H1 (cell line): ENCODE data around the gene SVOPL. TPM values are rescaled to one million over a fixed set of nuclear protein-coding genes. Genes with fewer than 3 reads are reported as not detected.

Source experiments
- CTCF ChIA-PET: fragments of 300-600 bp; sonication (Branson Sonifier 250); formaldehyde crosslinking; loops from one replicate; lab custom pipeline; 2021; ENCODE audit not compliant: partially characterized antibody; lab: Charles Lee
- POLR2A ChIA-PET: fragments of 300-600 bp; sonication (Branson Sonifier 250); formaldehyde crosslinking; loops from one replicate; lab custom pipeline; 2021; ENCODE audit warnings: inconsistent platforms; ENCODE audit not compliant: partially characterized antibody; lab: Charles Lee
- DNase-seq, 2 experiments: peaks; one replicate each; pipeline versions ENCODE4 v3.0.0 to v3.0.0-alpha.2; 2010 to 2022; ENCODE audit warnings: low spot score in 2 of 2, low read depth in 1 of 2, mixed read lengths in 1 of 2
- FAIRE-seq: peaks from 2 replicates; lab custom pipeline; 2011; peaks lifted over from hg19 to GRCh38; lab: Jason Lieb, UNC
- H2AFZ ChIP-seq: 2 replicates; pipeline ENCODE4 v1.8.1; 2012; ENCODE audit warnings: low read length, inconsistent platforms
- H2AK5ac ChIP-seq: 2 replicates; pipeline ENCODE4 v1.6.1; 2013; ENCODE audit warnings: low read depth, low read length
- H2BK120ac ChIP-seq: replicated peaks from 2 replicates; pipeline ENCODE3; 2013; ENCODE audit warnings: low read depth, low read length, inconsistent platforms
- H2BK12ac ChIP-seq: 2 replicates; pipeline ENCODE4 v1.6.1; 2013; ENCODE audit warnings: low read depth, low read length
- H2BK15ac ChIP-seq: 2 replicates; pipeline ENCODE4 v1.6.1; 2013; ENCODE audit warnings: low read length
- H2BK20ac ChIP-seq: 2 replicates; pipeline ENCODE4 v1.6.1; 2013; ENCODE audit warnings: low read length
- H2BK5ac ChIP-seq: 2 replicates; pipeline ENCODE4 v1.6.1; 2013; ENCODE audit warnings: low read depth, low read length
- H3K14ac ChIP-seq: 2 replicates; pipeline ENCODE4 v1.6.1; 2013; ENCODE audit warnings: inconsistent platforms; ENCODE audit not compliant: insufficient read length
- H3K18ac ChIP-seq: 2 replicates; pipeline ENCODE4 v1.6.1; 2013; ENCODE audit warnings: low read length; ENCODE audit errors: extremely low read depth
- H3K23ac ChIP-seq: 2 replicates; pipeline ENCODE4 v1.6.1; 2013; ENCODE audit warnings: inconsistent platforms; ENCODE audit not compliant: insufficient read length
- H3K23me2 ChIP-seq: 2 replicates; pipeline ENCODE4 v1.6.1; 2013; ENCODE audit warnings: low read depth, low read length
- H3K27ac ChIP-seq: 2 replicates; pipeline ENCODE4 v1.6.1; 2011; ENCODE audit warnings: low read depth, low read length, inconsistent platforms
- H3K27me3 ChIP-seq, 4 experiments: replicated peaks in 1 of 4; 1 replicate in 1 of 4; 2 replicates in 3 of 4; pipeline versions ENCODE4 v1.6.1 to v1.8.1; 2011 to 2013; ENCODE audit warnings: low read length in 3 of 4, mild to moderate bottlenecking in 3 of 4, inconsistent platforms in 2 of 4, mixed read lengths in 2 of 4, moderate library complexity in 1 of 4; ENCODE audit not compliant: control insufficient read depth in 3 of 4, insufficient read depth in 3 of 4; ENCODE audit errors: extremely low read depth in 1 of 4
- H3K36me3 ChIP-seq, 4 experiments: 2 replicates each; pipeline versions ENCODE4 v1.6.1 to v1.8.1; 2011 to 2013; ENCODE audit warnings: mild to moderate bottlenecking in 4 of 4, low read length in 3 of 4, moderate library complexity in 2 of 4, control low read depth in 1 of 4, inconsistent platforms in 1 of 4; ENCODE audit not compliant: insufficient read depth in 4 of 4, control insufficient read depth in 2 of 4
- H3K4ac ChIP-seq: replicated peaks from 2 replicates; pipeline ENCODE3; 2013; ENCODE audit warnings: low read length, low read depth, mixed read lengths, inconsistent platforms; ENCODE audit not compliant: insufficient read length
- H3K4me1 ChIP-seq, 4 experiments: replicated peaks in 1 of 4; 1 replicate in 1 of 4; 2 replicates in 3 of 4; pipeline versions ENCODE4 v1.6.1 to v1.8.1; 2011 to 2013; ENCODE audit warnings: low read length in 3 of 4, inconsistent platforms in 2 of 4, mixed read lengths in 1 of 4; ENCODE audit not compliant: insufficient read depth in 4 of 4, control insufficient read depth in 3 of 4
- H3K4me2 ChIP-seq, 2 experiments: 2 replicates each; pipeline versions ENCODE4 v1.6.1 to v1.8.1; 2011 to 2013; ENCODE audit warnings: low read depth in 2 of 2, low read length in 2 of 2, control low read depth in 1 of 2, inconsistent platforms in 1 of 2, mild to moderate bottlenecking in 1 of 2; ENCODE audit not compliant: insufficient read depth in 1 of 2
- H3K4me3 ChIP-seq, 4 experiments: fragments of 200-600, 300-600 bp in 1 of 4; sonication (generic), shearing (Covaris generic), sonication (Bioruptor Twin) in 1 of 4; 2 replicates each; pipeline versions ENCODE4 v1.5.1 to v1.8.1; 2011 to 2016; ENCODE audit warnings: low read length in 4 of 4, low read depth in 3 of 4, control low read depth in 2 of 4, inconsistent platforms in 2 of 4, mild to moderate bottlenecking in 2 of 4, mixed read lengths in 1 of 4, moderate library complexity in 1 of 4; ENCODE audit not compliant: insufficient read depth in 2 of 4; ENCODE audit errors: extremely low read depth in 1 of 4
- H3K56ac ChIP-seq: replicated peaks from 2 replicates; pipeline ENCODE3; 2013; ENCODE audit warnings: low read depth, mild to moderate bottlenecking, mixed read lengths, low read length, inconsistent platforms; ENCODE audit not compliant: insufficient read length
- H3K79me1 ChIP-seq: 2 replicates; pipeline ENCODE4 v1.6.1; 2013; ENCODE audit warnings: low read depth, low read length, control low read depth
- H3K79me2 ChIP-seq, 2 experiments: 2 replicates each; pipeline versions ENCODE4 v1.6.1 to v1.8.1; 2012 to 2013; ENCODE audit warnings: low read length in 2 of 2, mild to moderate bottlenecking in 2 of 2, inconsistent platforms in 1 of 2; ENCODE audit not compliant: insufficient read depth in 2 of 2, control insufficient read depth in 1 of 2
- H3K9ac ChIP-seq, 4 experiments: replicated peaks in 1 of 4; 1 replicate in 1 of 4; 2 replicates in 3 of 4; pipeline versions ENCODE4 v1.6.1 to v1.8.1; 2011 to 2013; ENCODE audit warnings: low read depth in 3 of 4, low read length in 3 of 4, control low read depth in 2 of 4, mild to moderate bottlenecking in 2 of 4, moderate library complexity in 2 of 4, inconsistent platforms in 1 of 4; ENCODE audit errors: extremely low read depth in 1 of 4
- H3K9me3 ChIP-seq, 2 experiments: 2 replicates each; pipeline versions ENCODE4 v1.6.1 to v1.8.1; 2012 to 2013; ENCODE audit warnings: mild to moderate bottlenecking in 2 of 2, moderate library complexity in 2 of 2, control low read depth in 1 of 2, inconsistent platforms in 1 of 2, low read depth in 1 of 2, low read length in 1 of 2, mixed read lengths in 1 of 2; ENCODE audit not compliant: insufficient read depth in 2 of 2
- H4K20me1 ChIP-seq, 2 experiments: replicated peaks in 1 of 2; 2 replicates each; pipeline versions ENCODE3 to v1.8.1; 2011 to 2013; ENCODE audit warnings: inconsistent platforms in 2 of 2, low read length in 2 of 2, mild to moderate bottlenecking in 1 of 2; ENCODE audit not compliant: insufficient read depth in 2 of 2, control insufficient read depth in 1 of 2
- H4K5ac ChIP-seq: 2 replicates; pipeline ENCODE4 v1.6.1; 2013; ENCODE audit warnings: low read length, low read depth, mixed read lengths, inconsistent platforms; ENCODE audit not compliant: insufficient read length
- H4K8ac ChIP-seq: 2 replicates; pipeline ENCODE4 v1.8.0; 2013; ENCODE audit warnings: mild to moderate bottlenecking, moderate library complexity, low read length, inconsistent platforms; ENCODE audit not compliant: insufficient read depth; ENCODE audit errors: extremely low read depth
- H4K91ac ChIP-seq: replicated peaks from 2 replicates; pipeline ENCODE3; 2013; ENCODE audit warnings: low read length, mixed read lengths, inconsistent platforms; ENCODE audit not compliant: insufficient read length
- GTF2F1 ChIP-seq: IDR thresholded peaks from 2 replicates; pipeline ENCODE4 v1.6.1; 2012; ENCODE audit warnings: low read depth, low read length, improper control_type of control experiment, borderline replicate concordance
- KDM1A ChIP-seq: fragments of 200-600, 300-600 bp; sonication (generic); IDR thresholded peaks from 2 replicates; pipeline ENCODE4 v1.7.1; 2016; ENCODE audit warnings: mild to moderate bottlenecking, low read length, borderline replicate concordance
- RFX5 ChIP-seq: IDR thresholded peaks from 2 replicates; pipeline ENCODE4 v1.6.1; 2011; ENCODE audit warnings: low read depth, low read length, improper control_type of control experiment, borderline replicate concordance
- WGBS, 2 experiments: shearing (Covaris generic) in 1 of 2; methylation state at CpG; one replicate each; pipeline versions ENCODE4 v1.1.6 to v1.1.7; 2013 to 2015; ENCODE audit warnings: low lambda C conversion rate in 2 of 2, mixed read lengths in 2 of 2, inconsistent platforms in 1 of 2, low coverage in 1 of 2, missing lambda C conversion rate in 1 of 2; ENCODE audit not compliant: insufficient replicate concordance in 2 of 2, insufficient coverage in 1 of 2, insufficient read length in 1 of 2; ENCODE audit errors: extremely low coverage in 1 of 2, missing lambda C conversion rate in 1 of 2; 5-methylcytosine and 5-hydroxymethylcytosine counted together
- polyA plus RNA-seq, 7 experiments: library from polyadenylated mRNA; depleted of rRNA in 3 of 7; stranded (reverse) in 5 of 7; unstranded in 2 of 7; fragments of >200 nt in 5 of 7; fragments of 200-250 nt in 2 of 7; gene quantifications; 1 replicate in 5 of 7; 2 replicates in 1 of 7; 4 replicates in 1 of 7; pipeline versions ENCODE4 v1.2.1 to v1.2.3, GENCODE V29; 2011 to 2013; ENCODE audit warnings: missing spikeins in 2 of 7, mixed read lengths in 2 of 7
- total RNA-seq: library from RNA; stranded (reverse); fragmentation: NEBNext Ultra II Directional; extraction: Animal tissue kit (Norgen Biotek cat#: 25700); gene quantifications from 2 replicates; pipeline ENCODE4 v1.2.1, GENCODE V29; 2021
- TF ChIP-seq, protein P1 (sequence below): IDR thresholded peaks from 2 replicates; pipeline ENCODE4 v1.6.1; 2011; ENCODE audit warnings: low read depth, mild to moderate bottlenecking, low read length; ENCODE audit not compliant: insufficient read depth

The SVOPL gene
- total and polyA plus RNA-seq, 2 of the 8 experiments (the other 6 are each of a cell fraction or from before 2014, with no cell fraction given), result 1.1 to 1.4 TPM

DNA sequence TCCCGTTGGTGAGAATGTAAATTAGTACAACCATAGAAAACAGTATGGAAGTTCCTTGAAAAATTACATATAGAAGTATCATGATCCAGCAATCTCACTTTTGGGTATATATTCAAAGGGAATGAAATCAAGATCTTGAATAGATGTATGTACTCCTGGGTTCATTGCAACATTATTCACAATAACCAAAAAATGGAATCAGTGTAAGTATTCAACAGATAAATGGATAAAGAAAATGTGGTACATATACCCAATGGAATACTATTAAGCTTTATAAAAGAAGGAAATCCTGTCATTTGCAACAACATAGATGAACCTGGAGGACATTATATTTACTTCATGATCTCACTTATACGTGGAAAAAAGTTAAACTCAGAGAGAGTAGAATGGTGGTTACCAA, 154.3 kb downstream of the SVOPL start:
- no peak overlapping the region for H3K18ac ChIP-seq
- no peak overlapping the region for H4K5ac ChIP-seq
- H3K79me1 ChIP-seq, result no peaks in the 10 kb centered on the region; the same call in 1 of the 2 replicates
- no peak overlapping the region for H2BK12ac ChIP-seq
- peaks cover 3% of the 10 kb centered on the region; the same call in 1 of the 2 replicates for H3K23me2 ChIP-seq
- peaks cover 0 to 71% of the 10 kb centered on the region in 2 experiments; a peak in 3 of 4 replicates for H3K79me2 ChIP-seq
- no peaks in the 10 kb centered on the region for H3K9me3 ChIP-seq
- POLR2A ChIA-PET, result interaction anchor here (1.0 kb wide), 1 partner anchor 10 kb away, joined by 4 read pairs; no protein-coding TSS in a partner anchor
- no peak overlapping the region for H4K91ac ChIP-seq
- H3K27ac ChIP-seq, result no peak overlapping the region
- no peak overlapping the region for H3K4ac ChIP-seq
- FAIRE-seq (no peak), DNase-seq (no peak)
- H3K14ac ChIP-seq, result no peak overlapping the region
- H3K9ac ChIP-seq, result no peak overlapping the region
- no peak overlapping the region for H3K4me2 ChIP-seq
- no peak overlapping the region for H2BK120ac ChIP-seq
- no peak overlapping the region for H3K4me3 ChIP-seq
- no peak overlapping the region for H4K8ac ChIP-seq
- no peak overlapping the region for H3K56ac ChIP-seq
- H3K4me1 ChIP-seq, result no peaks in the 10 kb centered on the region
- H3K36me3 ChIP-seq, result peaks cover 8 to 100% (median 65%) of the 10 kb centered on the region in 4 experiments
- no peak overlapping the region for H2AFZ ChIP-seq
- H3K23ac ChIP-seq, result no peak overlapping the region
- TF ChIP-seq, protein P1, sequence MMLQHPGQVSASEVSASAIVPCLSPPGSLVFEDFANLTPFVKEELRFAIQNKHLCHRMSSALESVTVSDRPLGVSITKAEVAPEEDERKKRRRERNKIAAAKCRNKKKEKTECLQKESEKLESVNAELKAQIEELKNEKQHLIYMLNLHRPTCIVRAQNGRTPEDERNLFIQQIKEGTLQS, result no peak
- TF ChIP-seq RFX5 (no peak), GTF2F1 (no peak), KDM1A (no peak)
- CTCF ChIA-PET, result no interaction called here
- H3K27me3 ChIP-seq, result no peaks in the 10 kb centered on the region
- H2AK5ac ChIP-seq, result no peak overlapping the region
- no peak overlapping the region for H2BK15ac ChIP-seq
- H2BK20ac ChIP-seq, result no peak overlapping the region
- 92% methylated on average over 2 of the region's 2 CpGs; no CpG with 5 or more reads in 1 of the 2 experiments for WGBS, 2 experiments
- no peaks in the 10 kb centered on the region for H4K20me1 ChIP-seq
- no peak overlapping the region for H2BK5ac ChIP-seq
